ENCODE measurements around the gene CHRNE. TPM values are rescaled to one million over a fixed set of nuclear protein-coding genes. Genes with fewer than 3 reads are reported as not detected.

CHRNE gene
- total RNA-seq, 1 donor from 2014 or later, result 0.27 TPM

DNA sequence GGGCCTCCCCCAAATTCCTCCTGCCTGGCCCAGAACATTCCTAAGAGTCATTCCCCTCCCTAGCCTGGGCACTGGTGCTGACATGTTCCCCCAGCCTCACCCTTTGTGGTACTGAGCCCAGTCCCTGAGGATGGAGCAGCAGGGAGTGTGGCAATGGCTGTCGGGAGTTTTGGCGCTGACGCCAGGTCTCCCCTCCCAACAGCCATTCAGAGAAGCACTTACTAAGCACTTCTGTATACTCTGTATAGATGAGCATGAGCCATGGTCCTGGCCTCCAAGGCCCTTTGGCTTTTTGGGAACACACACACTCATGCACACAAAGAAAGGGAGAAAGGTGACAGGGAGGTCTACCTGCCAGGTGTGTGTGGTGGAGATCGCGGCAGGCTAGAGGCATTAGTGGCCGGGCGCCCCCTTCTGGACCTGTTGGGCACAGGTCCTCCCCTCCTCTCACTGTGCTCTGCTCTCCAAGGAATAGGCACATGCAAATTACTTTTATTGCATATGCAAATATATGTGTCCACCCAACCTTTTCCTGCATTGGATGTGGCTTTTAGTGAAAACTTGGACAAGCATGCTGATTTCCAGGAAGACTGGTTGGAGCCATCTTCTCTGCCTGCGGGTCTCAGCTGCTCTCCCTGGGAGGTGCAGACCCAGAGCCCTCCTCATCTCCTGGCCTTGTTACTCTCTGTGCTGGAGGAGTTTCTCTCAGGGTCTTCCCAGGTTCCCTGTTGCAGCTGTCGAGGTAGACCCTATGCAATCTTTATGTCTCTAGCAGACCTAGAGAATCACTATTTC is 20.9 kb downstream of the CHRNE start:
- no peaks in the 10 kb centered on the region for H3K4me1 Mint-ChIP-seq (ENCODE audit: unreplicated experiment)
- peak overlapping the region; percentile 51 for H3K27ac Mint-ChIP-seq
- TF ChIP-seq, protein P1, sequence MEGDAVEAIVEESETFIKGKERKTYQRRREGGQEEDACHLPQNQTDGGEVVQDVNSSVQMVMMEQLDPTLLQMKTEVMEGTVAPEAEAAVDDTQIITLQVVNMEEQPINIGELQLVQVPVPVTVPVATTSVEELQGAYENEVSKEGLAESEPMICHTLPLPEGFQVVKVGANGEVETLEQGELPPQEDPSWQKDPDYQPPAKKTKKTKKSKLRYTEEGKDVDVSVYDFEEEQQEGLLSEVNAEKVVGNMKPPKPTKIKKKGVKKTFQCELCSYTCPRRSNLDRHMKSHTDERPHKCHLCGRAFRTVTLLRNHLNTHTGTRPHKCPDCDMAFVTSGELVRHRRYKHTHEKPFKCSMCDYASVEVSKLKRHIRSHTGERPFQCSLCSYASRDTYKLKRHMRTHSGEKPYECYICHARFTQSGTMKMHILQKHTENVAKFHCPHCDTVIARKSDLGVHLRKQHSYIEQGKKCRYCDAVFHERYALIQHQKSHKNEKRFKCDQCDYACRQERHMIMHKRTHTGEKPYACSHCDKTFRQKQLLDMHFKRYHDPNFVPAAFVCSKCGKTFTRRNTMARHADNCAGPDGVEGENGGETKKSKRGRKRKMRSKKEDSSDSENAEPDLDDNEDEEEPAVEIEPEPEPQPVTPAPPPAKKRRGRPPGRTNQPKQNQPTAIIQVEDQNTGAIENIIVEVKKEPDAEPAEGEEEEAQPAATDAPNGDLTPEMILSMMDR (conservative IDR thresholded peaks at IDR 0.05), result peak; percentile 80
- no peaks in the 10 kb centered on the region for H3K9me3 Mint-ChIP-seq
- DNase-seq (ENCODE audit: extremely low spot score, unreplicated experiment), result no peak
- no peak overlapping the region for H3K4me3 Mint-ChIP-seq
- H3K36me3 Mint-ChIP-seq, result peaks cover 8% of the 10 kb centered on the region
- no peaks in the 10 kb centered on the region for H3K27me3 Mint-ChIP-seq

DNA sequence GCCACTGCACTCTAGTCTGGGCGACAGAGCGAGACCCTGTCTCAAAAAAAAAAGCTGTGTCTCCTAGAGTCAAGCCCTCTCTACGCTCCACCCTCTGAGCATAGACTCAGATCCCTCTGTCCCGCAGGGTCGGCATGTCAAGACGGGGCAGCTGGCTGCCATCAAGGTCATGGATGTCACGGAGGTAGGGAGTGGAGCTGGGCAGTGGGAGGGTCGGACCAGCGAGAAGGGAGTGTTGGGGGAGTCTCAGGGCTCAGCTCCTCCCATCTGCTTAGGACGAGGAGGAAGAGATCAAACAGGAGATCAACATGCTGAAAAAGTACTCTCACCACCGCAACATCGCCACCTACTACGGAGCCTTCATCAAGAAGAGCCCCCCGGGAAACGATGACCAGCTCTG is 22.0 kb downstream of the CHRNE start:
- DNase-seq (ENCODE audit: extremely low spot score, unreplicated experiment), result no peak
- H3K9me3 Mint-ChIP-seq, result no peaks in the 10 kb centered on the region
- H3K4me1 Mint-ChIP-seq (ENCODE audit: unreplicated experiment), result peaks cover 4% of the 10 kb centered on the region
- H3K4me3 Mint-ChIP-seq, result no peak overlapping the region
- TF ChIP-seq, protein P1 (conservative IDR thresholded peaks at IDR 0.05), result no peak
- peaks cover 8% of the 10 kb centered on the region for H3K36me3 Mint-ChIP-seq
- H3K27me3 Mint-ChIP-seq, result no peaks in the 10 kb centered on the region
- no peak overlapping the region for H3K27ac Mint-ChIP-seq

DNA sequence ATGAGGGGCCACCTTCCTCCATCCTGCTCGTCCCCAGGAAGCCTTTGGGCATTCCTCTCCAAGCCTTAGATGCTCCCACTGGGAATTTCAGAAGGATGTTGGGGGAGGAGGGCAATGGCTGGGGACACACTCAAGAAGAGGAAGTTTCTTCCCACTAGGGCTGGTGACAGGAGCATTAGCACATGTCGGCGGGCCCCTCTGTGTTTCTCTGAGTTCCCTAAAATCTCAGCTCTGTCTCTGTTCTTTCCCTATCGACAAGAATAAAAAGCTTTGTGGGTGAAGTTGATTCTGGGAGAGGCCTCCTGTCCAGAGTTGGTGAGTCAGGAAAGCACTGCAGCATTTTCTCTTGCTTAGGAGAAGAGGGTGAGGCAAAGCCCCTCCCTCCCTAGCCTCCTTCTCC is 23.3 kb downstream of the CHRNE start:
- TF ChIP-seq, protein P1 (conservative IDR thresholded peaks at IDR 0.05), result no peak
- Mint-ChIP-seq H3K4me3 (no peak overlapping the region), H3K4me1 (ENCODE audit: unreplicated experiment) (peaks cover 4% of the 10 kb centered on the region), H3K27ac (no peak overlapping the region), H3K27me3 (no peaks in the 10 kb centered on the region), H3K9me3 (no peaks in the 10 kb centered on the region), H3K36me3 (peaks cover 3% of the 10 kb centered on the region)
- DNase-seq (ENCODE audit: extremely low spot score, unreplicated experiment), result no peak

DNA sequence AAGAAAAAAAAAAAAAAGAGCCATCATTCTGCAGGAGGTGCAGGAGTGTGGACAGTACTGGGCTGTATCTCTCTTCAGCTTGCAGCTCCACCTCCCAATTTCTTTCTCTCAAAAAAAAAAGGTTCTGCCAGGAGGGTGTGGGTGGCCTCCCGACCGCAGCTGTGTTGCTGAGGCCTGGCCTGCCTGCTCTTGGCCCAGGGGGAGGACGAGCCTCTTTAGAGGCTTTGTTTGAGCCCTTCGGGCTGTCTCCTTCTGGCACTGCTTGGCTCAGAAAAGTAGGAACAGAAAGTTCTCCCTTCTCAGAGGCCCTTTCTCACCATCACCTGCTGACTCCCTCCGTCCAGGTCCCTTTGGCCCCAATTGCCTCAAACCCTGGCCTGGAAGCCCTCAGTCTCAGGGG is 25.8 kb downstream of the CHRNE start:
- Mint-ChIP-seq H3K27ac (no peak overlapping the region), H3K4me1 (ENCODE audit: unreplicated experiment) (peaks cover 11% of the 10 kb centered on the region), H3K36me3 (peaks cover 8% of the 10 kb centered on the region), H3K27me3 (no peaks in the 10 kb centered on the region), H3K4me3 (no peak overlapping the region), H3K9me3 (no peaks in the 10 kb centered on the region)
- no peak for DNase-seq (ENCODE audit: extremely low spot score, unreplicated experiment)
- TF ChIP-seq, protein P1 (conservative IDR thresholded peaks at IDR 0.05), result no peak

DNA sequence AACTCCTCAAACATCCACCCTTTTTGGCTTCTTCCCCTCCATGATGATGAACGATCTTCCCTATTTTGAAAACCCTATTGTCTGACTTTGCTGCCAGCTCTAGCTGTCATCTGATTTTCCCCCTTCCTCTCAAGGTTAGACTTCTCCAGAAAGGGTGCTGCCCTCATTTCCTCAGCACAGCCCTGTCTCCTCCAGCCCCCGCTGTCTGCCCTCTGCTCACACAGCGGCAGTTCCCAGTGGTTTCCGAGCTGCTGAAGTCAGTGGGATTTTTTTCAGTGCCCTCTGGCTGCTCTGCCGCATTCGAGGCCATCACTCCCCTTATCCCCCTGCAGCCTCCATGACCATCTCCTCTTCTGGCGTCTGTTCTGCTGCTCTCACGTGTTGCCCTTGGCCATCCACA is 30.1 kb downstream of the CHRNE start:
- TF ChIP-seq, protein P1 (conservative IDR thresholded peaks at IDR 0.05), result no peak
- Mint-ChIP-seq H3K4me3 (no peak overlapping the region), H3K27me3 (no peaks in the 10 kb centered on the region), H3K9me3 (no peaks in the 10 kb centered on the region), H3K36me3 (peaks cover 13% of the 10 kb centered on the region), H3K27ac (peak overlapping the region; percentile 15), H3K4me1 (ENCODE audit: unreplicated experiment) (peaks cover 11% of the 10 kb centered on the region)
- no peak for DNase-seq (ENCODE audit: extremely low spot score, unreplicated experiment)
